K562 (cell line): ENCODE measurements around the gene IFNAR2. TPM values are rescaled to one million over a fixed set of nuclear protein-coding genes. Genes with fewer than 3 reads are reported as not detected.

Experiments used
- COPS2 ChIP-seq: fragments of 450-650 bp; conservative IDR thresholded peaks from 2 replicates; pipeline ENCODE4 v1.6.1; 2016; ENCODE audit warnings: mild to moderate bottlenecking, moderate library complexity
- ELF2 ChIP-seq: fragments of 250-450 bp; sonication (Bioruptor Pico); IDR thresholded peaks from 2 replicates; pipeline ENCODE4 v1.5.0; 2021; ENCODE audit warnings: mild to moderate bottlenecking
- HDAC1 ChIP-seq, 2 experiments: fragments of 450-650 bp; IDR thresholded peaks; 2 replicates each; pipeline ENCODE4 v1.6.1; 2016 to 2017; ENCODE audit warnings: inconsistent platforms in 1 of 2, mild to moderate bottlenecking in 1 of 2, moderate library complexity in 1 of 2
- NR2C2 ChIP-seq, 2 experiments: fragments of 200-800 bp in 1 of 2; sonication (Bioruptor generic) in 1 of 2; sonication (generic) in 1 of 2; formaldehyde crosslinking in 1 of 2; IDR thresholded peaks; 2 replicates each; pipeline versions ENCODE4 v1.6.1 to v1.8.0; 2016 to 2022; ENCODE audit warnings: mild to moderate bottlenecking in 1 of 2, missing compliant biosample characterization in 1 of 2, missing genetic modification characterization in 1 of 2, missing genetic modification reagents in 1 of 2
- NR4A1 ChIP-seq, 2 experiments: fragments of 250-450 bp in 1 of 2; fragments of 450-650 bp in 1 of 2; sonication (Bioruptor Pico) in 1 of 2; IDR thresholded peaks; 2 replicates each; pipeline versions ENCODE4 v1.4.0 to v1.6.1; 2016 to 2020; ENCODE audit warnings: mild to moderate bottlenecking in 2 of 2, missing compliant biosample characterization in 1 of 2, missing genetic modification characterization in 1 of 2, moderate library complexity in 1 of 2
- PRMT5 ChIP-seq: sonication (generic); formaldehyde crosslinking; IDR thresholded peaks from 2 replicates; pipeline ENCODE4 v1.5.0; 2020; ENCODE audit warnings: missing genetic modification reagents
- TFAM ChIP-seq: fragments of 250-450 bp; sonication (Bioruptor Pico); conservative IDR thresholded peaks from 2 replicates; pipeline ENCODE4 v1.5.0; 2021; ENCODE audit warnings: mild to moderate bottlenecking, moderate library complexity
- TOE1 ChIP-seq, 2 experiments: fragments of 450-650 bp in 1 of 2; sonication (generic) in 1 of 2; formaldehyde crosslinking in 1 of 2; IDR thresholded peaks; 2 replicates each; pipeline versions ENCODE4 v1.7.1 to v1.8.0; 2016 to 2022; ENCODE audit warnings: borderline replicate concordance in 2 of 2, mild to moderate bottlenecking in 2 of 2, antibody characterized with exemption in 1 of 2, inconsistent platforms in 1 of 2, low read depth in 1 of 2, missing genetic modification reagents in 1 of 2, moderate library complexity in 1 of 2
- ZNF644 ChIP-seq: fragments of 200-800 bp; sonication (Bioruptor generic); IDR thresholded peaks from 2 replicates; pipeline ENCODE4 v1.6.1; 2016; ENCODE audit warnings: low read depth, missing genetic modification characterization, missing compliant biosample characterization
- ZNF785 ChIP-seq: fragments of 250-450 bp; sonication (Bioruptor Pico); IDR thresholded peaks from 2 replicates; pipeline ENCODE4 v1.4.0; 2020; ENCODE audit warnings: mild to moderate bottlenecking
- polyA plus RNA-seq, 8 experiments: library from polyadenylated mRNA; depleted of rRNA in 4 of 8; stranded (reverse) in 5 of 8; unstranded in 3 of 8; fragments of >200 nt; fragmentation: Nextera tagmentation in 2 of 8; fragmentation: Illumina TruSeq in 1 of 8; extraction: Ambion mirVana in 2 of 8; extraction: Trizol in 1 of 8; gene quantifications; 2 replicates each; pipeline versions ENCODE4 v1.2.1 to v1.2.3, GENCODE V29; 2011 to 2014; ENCODE audit warnings: inconsistent platforms in 1 of 8, missing spikeins in 1 of 8
- total RNA-seq, 7 experiments: library from RNA; depleted of rRNA in 6 of 7; stranded (reverse); fragments of >200 nt in 6 of 7; fragmentation: Illumina TruSeq in 2 of 7; extraction: Trizol in 2 of 7; gene quantifications; 2 replicates each; pipeline versions ENCODE4 v1.2.1 to v1.2.3, GENCODE V29; 2011 to 2021; ENCODE audit warnings: low replicate concordance in 1 of 7
- TF ChIP-seq, protein P1 (sequence below): fragments of 150-350 bp; conservative IDR thresholded peaks from 2 replicates; pipeline ENCODE4 v1.6.1; 2014; ENCODE audit warnings: low read length
- TF ChIP-seq, protein P2 (sequence below): sonication (generic); formaldehyde crosslinking; IDR thresholded peaks from 2 replicates; pipeline ENCODE4 v1.5.0; 2020; ENCODE audit warnings: missing genetic modification reagents
- TF ChIP-seq, protein P3 (sequence below): fragments of 200-800 bp; sonication (Bioruptor generic); IDR thresholded peaks from 2 replicates; pipeline ENCODE4 v1.6.1; 2016; ENCODE audit warnings: missing genetic modification characterization, missing compliant biosample characterization
- TF ChIP-seq, protein P4 (sequence below): fragments of 450-650 bp; conservative IDR thresholded peaks from 2 replicates; pipeline ENCODE4 v1.6.1; 2016; ENCODE audit warnings: missing genetic modification characterization, low read depth, mild to moderate bottlenecking, control low read depth, missing compliant biosample characterization

Gene IFNAR2
- total and polyA plus RNA-seq, 9 of the 15 experiments (the other 6 are each of a cell fraction or from before 2014, with no cell fraction given): 1.7 to 48.3 (median 8.4) TPM

DNA sequence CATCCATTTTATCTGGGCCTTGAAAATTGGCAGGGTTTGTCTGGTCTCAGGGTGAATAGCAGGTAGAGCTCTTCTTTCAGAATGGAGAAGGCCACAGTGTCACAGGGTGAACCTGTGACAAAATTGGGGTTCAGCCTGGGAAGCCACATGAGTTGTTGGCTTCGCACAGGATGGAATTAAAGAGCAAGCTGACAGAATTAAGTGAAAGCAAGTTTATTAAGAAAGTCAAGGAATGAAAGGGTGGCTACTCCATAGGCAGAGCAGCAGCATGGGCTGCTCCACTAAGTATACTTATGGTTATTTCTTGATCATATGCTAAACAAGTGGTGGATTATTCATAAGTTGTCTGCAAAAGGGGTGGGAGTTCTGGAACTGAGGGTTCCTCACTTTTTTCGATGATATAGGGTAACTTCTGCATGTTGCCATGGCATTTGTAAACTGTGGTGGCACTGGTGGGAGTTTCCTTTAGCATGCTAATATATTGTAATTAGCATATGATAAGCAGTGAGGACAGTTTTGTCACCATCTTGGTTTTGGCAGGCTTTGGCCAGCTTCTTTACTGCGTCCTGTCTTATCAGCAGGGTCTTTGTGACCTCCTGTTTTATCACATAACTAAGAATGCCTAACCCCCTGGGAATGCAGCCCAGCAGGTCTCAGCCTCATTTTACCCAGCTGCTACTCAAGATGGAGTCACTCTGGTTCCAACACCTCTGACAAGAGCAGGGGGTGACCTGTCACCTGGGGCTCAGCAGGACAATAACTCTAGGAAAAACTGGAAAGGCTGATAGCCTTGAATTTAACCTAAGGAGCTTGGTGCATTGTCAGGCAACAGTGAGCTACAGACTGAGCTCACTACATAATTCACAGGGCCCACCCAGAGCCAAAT, 5.1 kb downstream of the IFNAR2 start (continued):
- TF ChIP-seq ELF2 (CRISPR knock-in tag) (no peak), NR2C2 (CRISPR knock-in tag; IDR thresholded peaks at IDR 0.05) (no peak), NR2C2 (tag; IDR thresholded peaks at IDR 0.05) (no peak), COPS2 (no peak), ZNF785 (CRISPR knock-in tag) (no peak), TOE1 (IDR thresholded peaks at IDR 0.05; ENCODE audit: borderline replicate concordance) (no peak), TOE1 (CRISPR knock-in tag; IDR thresholded peaks at IDR 0.05; ENCODE audit: borderline replicate concordance, low read depth) (no peak), HDAC1 (IDR thresholded peaks at IDR 0.05) (no peak), TFAM (CRISPR knock-in tag) (no peak), ZNF644 (no peak), NR4A1 (CRISPR knock-in tag; IDR thresholded peaks at IDR 0.05) (no peak), NR4A1 (tag; IDR thresholded peaks at IDR 0.05) (peak; percentile 90), PRMT5 (no peak)
- TF ChIP-seq, protein P1, sequence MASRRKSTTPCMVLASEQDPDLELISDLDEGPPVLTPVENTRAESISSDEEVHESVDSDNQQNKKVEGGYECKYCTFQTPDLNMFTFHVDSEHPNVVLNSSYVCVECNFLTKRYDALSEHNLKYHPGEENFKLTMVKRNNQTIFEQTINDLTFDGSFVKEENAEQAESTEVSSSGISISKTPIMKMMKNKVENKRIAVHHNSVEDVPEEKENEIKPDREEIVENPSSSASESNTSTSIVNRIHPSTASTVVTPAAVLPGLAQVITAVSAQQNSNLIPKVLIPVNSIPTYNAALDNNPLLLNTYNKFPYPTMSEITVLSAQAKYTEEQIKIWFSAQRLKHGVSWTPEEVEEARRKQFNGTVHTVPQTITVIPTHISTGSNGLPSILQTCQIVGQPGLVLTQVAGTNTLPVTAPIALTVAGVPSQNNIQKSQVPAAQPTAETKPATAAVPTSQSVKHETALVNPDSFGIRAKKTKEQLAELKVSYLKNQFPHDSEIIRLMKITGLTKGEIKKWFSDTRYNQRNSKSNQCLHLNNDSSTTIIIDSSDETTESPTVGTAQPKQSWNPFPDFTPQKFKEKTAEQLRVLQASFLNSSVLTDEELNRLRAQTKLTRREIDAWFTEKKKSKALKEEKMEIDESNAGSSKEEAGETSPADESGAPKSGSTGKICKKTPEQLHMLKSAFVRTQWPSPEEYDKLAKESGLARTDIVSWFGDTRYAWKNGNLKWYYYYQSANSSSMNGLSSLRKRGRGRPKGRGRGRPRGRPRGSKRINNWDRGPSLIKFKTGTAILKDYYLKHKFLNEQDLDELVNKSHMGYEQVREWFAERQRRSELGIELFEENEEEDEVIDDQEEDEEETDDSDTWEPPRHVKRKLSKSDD: no peak
- TF ChIP-seq, protein P2, sequence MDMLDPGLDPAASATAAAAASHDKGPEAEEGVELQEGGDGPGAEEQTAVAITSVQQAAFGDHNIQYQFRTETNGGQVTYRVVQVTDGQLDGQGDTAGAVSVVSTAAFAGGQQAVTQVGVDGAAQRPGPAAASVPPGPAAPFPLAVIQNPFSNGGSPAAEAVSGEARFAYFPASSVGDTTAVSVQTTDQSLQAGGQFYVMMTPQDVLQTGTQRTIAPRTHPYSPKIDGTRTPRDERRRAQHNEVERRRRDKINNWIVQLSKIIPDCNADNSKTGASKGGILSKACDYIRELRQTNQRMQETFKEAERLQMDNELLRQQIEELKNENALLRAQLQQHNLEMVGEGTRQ (CRISPR knock-in tag): no peak
- TF ChIP-seq, protein P3, sequence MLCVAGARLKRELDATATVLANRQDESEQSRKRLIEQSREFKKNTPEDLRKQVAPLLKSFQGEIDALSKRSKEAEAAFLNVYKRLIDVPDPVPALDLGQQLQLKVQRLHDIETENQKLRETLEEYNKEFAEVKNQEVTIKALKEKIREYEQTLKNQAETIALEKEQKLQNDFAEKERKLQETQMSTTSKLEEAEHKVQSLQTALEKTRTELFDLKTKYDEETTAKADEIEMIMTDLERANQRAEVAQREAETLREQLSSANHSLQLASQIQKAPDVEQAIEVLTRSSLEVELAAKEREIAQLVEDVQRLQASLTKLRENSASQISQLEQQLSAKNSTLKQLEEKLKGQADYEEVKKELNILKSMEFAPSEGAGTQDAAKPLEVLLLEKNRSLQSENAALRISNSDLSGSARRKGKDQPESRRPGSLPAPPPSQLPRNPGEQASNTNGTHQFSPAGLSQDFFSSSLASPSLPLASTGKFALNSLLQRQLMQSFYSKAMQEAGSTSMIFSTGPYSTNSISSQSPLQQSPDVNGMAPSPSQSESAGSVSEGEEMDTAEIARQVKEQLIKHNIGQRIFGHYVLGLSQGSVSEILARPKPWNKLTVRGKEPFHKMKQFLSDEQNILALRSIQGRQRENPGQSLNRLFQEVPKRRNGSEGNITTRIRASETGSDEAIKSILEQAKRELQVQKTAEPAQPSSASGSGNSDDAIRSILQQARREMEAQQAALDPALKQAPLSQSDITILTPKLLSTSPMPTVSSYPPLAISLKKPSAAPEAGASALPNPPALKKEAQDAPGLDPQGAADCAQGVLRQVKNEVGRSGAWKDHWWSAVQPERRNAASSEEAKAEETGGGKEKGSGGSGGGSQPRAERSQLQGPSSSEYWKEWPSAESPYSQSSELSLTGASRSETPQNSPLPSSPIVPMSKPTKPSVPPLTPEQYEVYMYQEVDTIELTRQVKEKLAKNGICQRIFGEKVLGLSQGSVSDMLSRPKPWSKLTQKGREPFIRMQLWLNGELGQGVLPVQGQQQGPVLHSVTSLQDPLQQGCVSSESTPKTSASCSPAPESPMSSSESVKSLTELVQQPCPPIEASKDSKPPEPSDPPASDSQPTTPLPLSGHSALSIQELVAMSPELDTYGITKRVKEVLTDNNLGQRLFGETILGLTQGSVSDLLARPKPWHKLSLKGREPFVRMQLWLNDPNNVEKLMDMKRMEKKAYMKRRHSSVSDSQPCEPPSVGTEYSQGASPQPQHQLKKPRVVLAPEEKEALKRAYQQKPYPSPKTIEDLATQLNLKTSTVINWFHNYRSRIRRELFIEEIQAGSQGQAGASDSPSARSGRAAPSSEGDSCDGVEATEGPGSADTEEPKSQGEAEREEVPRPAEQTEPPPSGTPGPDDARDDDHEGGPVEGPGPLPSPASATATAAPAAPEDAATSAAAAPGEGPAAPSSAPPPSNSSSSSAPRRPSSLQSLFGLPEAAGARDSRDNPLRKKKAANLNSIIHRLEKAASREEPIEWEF: 0 out of 2 replicates have a peak, but pooled peaks have one; percentile 69
- TF ChIP-seq, protein P4, sequence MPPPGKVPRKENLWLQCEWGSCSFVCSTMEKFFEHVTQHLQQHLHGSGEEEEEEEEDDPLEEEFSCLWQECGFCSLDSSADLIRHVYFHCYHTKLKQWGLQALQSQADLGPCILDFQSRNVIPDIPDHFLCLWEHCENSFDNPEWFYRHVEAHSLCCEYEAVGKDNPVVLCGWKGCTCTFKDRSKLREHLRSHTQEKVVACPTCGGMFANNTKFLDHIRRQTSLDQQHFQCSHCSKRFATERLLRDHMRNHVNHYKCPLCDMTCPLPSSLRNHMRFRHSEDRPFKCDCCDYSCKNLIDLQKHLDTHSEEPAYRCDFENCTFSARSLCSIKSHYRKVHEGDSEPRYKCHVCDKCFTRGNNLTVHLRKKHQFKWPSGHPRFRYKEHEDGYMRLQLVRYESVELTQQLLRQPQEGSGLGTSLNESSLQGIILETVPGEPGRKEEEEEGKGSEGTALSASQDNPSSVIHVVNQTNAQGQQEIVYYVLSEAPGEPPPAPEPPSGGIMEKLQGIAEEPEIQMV: 0 out of 2 replicates have a peak, but pooled peaks have one; percentile 45
